Endodermal cell (in vitro differentiated cells): ENCODE results near the gene MAPK8. TPM values are rescaled to one million over a fixed set of nuclear protein-coding genes. Genes with fewer than 3 reads are reported as not detected.

ENCODE experiments used
- DNase-seq: peaks from one replicate; pipeline ENCODE4 v3.0.0-alpha.2; 2017
- H3K27ac ChIP-seq: 2 replicates; pipeline ENCODE4 v1.5.1; 2013; ENCODE audit warnings: mild to moderate bottlenecking, low read depth, low read length, moderate library complexity
- H3K27me3 ChIP-seq: 2 replicates; pipeline ENCODE4 v1.6.1; 2013; ENCODE audit warnings: mild to moderate bottlenecking, low read length, moderate library complexity; ENCODE audit not compliant: insufficient read depth, control insufficient read depth, poor library complexity, severe bottlenecking
- H3K36me3 ChIP-seq: 2 replicates; pipeline ENCODE4 v1.7.0; 2013; ENCODE audit warnings: mild to moderate bottlenecking, low read length, moderate library complexity; ENCODE audit not compliant: control insufficient read depth, insufficient read depth
- H3K4me1 ChIP-seq: one replicate; pipeline ENCODE4 v1.7.0; 2013; ENCODE audit warnings: low read length; ENCODE audit not compliant: control insufficient read depth, insufficient read depth
- H3K4me3 ChIP-seq: 2 replicates; pipeline ENCODE4 v1.5.1; 2013; ENCODE audit warnings: mild to moderate bottlenecking, low read length, moderate library complexity
- H3K9ac ChIP-seq: 2 replicates; pipeline ENCODE4 v1.6.1; 2013; ENCODE audit warnings: mild to moderate bottlenecking, low read length, moderate library complexity; ENCODE audit not compliant: poor library complexity, severe bottlenecking; ENCODE audit errors: extremely low read depth
- H3K9me3 ChIP-seq: 2 replicates; pipeline ENCODE4 v1.6.1; 2013; ENCODE audit warnings: mild to moderate bottlenecking, low read length, moderate library complexity; ENCODE audit not compliant: control insufficient read depth
- H3K27ac Mint-ChIP-seq: 2 replicates; pipeline ENCODE4 v1.8.0; 2020; ENCODE audit warnings: mixed read lengths
- H3K27me3 Mint-ChIP-seq: 2 replicates; pipeline ENCODE4 v1.8.0; 2021; ENCODE audit warnings: mild to moderate bottlenecking, mixed read lengths; ENCODE audit not compliant: insufficient read depth
- H3K36me3 Mint-ChIP-seq: 2 replicates; pipeline ENCODE4 v1.8.0; 2020; ENCODE audit warnings: low read depth, mixed read lengths
- H3K4me1 Mint-ChIP-seq: 2 replicates; pipeline ENCODE4 v1.8.0; 2020; ENCODE audit warnings: mixed read lengths
- H3K4me3 Mint-ChIP-seq: 2 replicates; pipeline ENCODE4 v1.8.0; 2020; ENCODE audit warnings: mild to moderate bottlenecking, moderate library complexity, mixed read lengths
- H3K9me3 Mint-ChIP-seq: 2 replicates; pipeline ENCODE4 v1.8.0; 2020; ENCODE audit warnings: mild to moderate bottlenecking, mixed read lengths
- WGBS, 2 experiments: methylation state at CpG; one replicate each; pipeline versions ENCODE4 v1.1.5 to v1.1.7; 2013; ENCODE audit warnings: missing lambda C conversion rate in 2 of 2, mixed read lengths in 1 of 2; ENCODE audit not compliant: insufficient coverage in 1 of 2, insufficient read length in 1 of 2; 5-methylcytosine and 5-hydroxymethylcytosine counted together
- total RNA-seq, 2 donors: library from RNA; stranded (reverse); fragmentation: NEBNext Ultra II Directional in 1 of 2; extraction: Animal tissue kit (Norgen Biotek cat#: 25700) in 1 of 2; gene quantifications; 2 replicates in 1 of 2; 3 replicates in 1 of 2; pipeline ENCODE4 v1.2.1, GENCODE V29; 2021
- TF ChIP-seq, protein P1 (sequence below): fragments of 200-600 bp; sonication (generic); conservative IDR thresholded peaks from 2 replicates; pipeline ENCODE4 v1.5.0; 2021; ENCODE audit warnings: antibody characterized with exemption, mild to moderate bottlenecking

MAPK8 gene
- total RNA-seq, 2 donors from 2014 or later = 84.2 to 146 TPM

DNA sequence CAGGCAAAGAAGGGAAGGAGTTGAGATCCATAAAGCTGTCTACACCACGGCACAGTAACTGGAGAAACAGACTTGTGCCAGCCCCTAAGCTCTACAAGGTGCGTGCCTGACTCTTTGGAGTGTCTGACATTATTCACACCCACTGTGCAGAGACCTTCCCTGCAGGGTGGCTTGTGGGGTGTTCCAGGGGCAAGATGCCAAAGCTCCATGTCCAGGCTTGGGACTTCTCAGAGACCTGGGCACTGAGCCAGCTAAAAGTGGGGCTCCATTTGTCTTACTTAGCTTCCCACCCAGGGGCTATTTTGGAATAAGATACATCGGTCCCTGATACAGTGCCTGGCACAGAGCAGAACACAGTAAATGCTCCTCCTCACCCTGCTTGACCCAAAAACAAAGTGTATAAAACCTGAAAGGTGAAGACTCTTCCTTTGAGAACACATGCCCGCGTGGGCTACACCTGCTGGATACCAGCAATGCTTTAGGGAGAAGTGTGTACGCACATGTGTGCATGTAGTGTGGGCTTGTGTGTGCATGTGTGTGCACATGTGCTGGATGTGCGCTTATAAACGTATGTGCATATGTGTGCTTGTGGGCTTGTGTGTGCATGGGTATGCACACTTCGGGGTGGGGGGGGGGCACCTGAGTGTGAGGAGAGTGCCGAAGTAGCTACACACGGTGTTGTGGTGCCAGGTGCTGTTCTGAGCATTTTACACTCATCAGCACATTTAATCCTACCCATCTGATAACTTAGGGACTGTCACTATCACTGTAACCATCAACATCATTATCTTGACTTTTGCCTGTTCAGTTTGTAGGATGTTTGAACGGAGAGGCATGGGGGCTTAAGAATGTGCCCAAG lies 155.4 kb downstream of the MAPK8 start:
- no peak overlapping the region for H3K27ac Mint-ChIP-seq
- peaks cover 11% of the 10 kb centered on the region for H3K4me1 Mint-ChIP-seq
- H3K27ac ChIP-seq = no peak overlapping the region
- TF ChIP-seq, protein P1, sequence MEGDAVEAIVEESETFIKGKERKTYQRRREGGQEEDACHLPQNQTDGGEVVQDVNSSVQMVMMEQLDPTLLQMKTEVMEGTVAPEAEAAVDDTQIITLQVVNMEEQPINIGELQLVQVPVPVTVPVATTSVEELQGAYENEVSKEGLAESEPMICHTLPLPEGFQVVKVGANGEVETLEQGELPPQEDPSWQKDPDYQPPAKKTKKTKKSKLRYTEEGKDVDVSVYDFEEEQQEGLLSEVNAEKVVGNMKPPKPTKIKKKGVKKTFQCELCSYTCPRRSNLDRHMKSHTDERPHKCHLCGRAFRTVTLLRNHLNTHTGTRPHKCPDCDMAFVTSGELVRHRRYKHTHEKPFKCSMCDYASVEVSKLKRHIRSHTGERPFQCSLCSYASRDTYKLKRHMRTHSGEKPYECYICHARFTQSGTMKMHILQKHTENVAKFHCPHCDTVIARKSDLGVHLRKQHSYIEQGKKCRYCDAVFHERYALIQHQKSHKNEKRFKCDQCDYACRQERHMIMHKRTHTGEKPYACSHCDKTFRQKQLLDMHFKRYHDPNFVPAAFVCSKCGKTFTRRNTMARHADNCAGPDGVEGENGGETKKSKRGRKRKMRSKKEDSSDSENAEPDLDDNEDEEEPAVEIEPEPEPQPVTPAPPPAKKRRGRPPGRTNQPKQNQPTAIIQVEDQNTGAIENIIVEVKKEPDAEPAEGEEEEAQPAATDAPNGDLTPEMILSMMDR = no peak
- H3K9me3 Mint-ChIP-seq = peaks cover 5% of the 10 kb centered on the region
- H3K36me3 Mint-ChIP-seq = no peaks in the 10 kb centered on the region
- 92 to 94% methylated on average over 4 to 12 of the region's 12 CpGs for WGBS, 2 experiments
- H3K9me3 ChIP-seq = peaks cover 8% of the 10 kb centered on the region
- H3K27me3 ChIP-seq = peaks cover 15% of the 10 kb centered on the region
- no peak overlapping the region for H3K4me3 ChIP-seq
- H3K9ac ChIP-seq = no peak overlapping the region
- no peaks in the 10 kb centered on the region for H3K36me3 ChIP-seq
- H3K27me3 Mint-ChIP-seq = peaks cover 5% of the 10 kb centered on the region
- no peak overlapping the region for H3K4me3 Mint-ChIP-seq
- DNase-seq = no peak
- no peaks in the 10 kb centered on the region for H3K4me1 ChIP-seq

DNA sequence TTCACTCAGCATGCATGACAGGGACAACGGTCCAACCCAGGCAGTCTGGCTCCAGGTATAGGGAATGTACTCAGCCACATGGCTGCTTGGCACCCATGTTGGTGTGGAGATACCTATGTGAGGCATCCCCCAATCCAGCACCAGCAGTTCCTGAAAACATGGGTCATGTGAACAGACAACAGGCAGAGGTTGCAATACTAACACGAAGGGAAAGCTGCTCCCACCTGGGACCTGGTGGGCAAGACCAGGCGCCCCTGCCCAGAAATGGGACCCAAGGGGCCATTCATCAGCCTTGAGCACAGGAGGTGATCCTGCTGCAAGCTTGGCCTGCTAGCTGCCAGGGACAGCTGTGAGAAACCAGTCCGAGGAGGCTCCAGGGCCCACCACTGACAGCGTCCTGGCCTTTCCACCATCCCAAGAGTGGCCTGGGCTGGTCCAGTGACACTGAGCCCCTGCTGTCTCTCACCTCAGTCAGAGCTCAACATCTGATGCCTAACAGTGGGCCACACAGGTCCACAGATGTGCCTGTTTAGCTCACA lies 156.1 kb downstream of the MAPK8 start:
- Histone ChIP-seq H3K4me1 (no peaks in the 10 kb centered on the region), H3K27me3 (peaks cover 18% of the 10 kb centered on the region), H3K27ac (no peak overlapping the region), H3K36me3 (no peaks in the 10 kb centered on the region), H3K9ac (no peak overlapping the region), H3K4me3 (no peak overlapping the region), H3K9me3 (peaks cover 8% of the 10 kb centered on the region)
- H3K36me3 Mint-ChIP-seq = no peaks in the 10 kb centered on the region
- peaks cover 5% of the 10 kb centered on the region for H3K9me3 Mint-ChIP-seq
- TF ChIP-seq, protein P1 = no peak
- peaks cover 14% of the 10 kb centered on the region for H3K4me1 Mint-ChIP-seq
- H3K27me3 Mint-ChIP-seq = peaks cover 5% of the 10 kb centered on the region
- H3K4me3 Mint-ChIP-seq = no peak overlapping the region
- no peak overlapping the region for H3K27ac Mint-ChIP-seq
- 88 to 89% methylated on average over 4 to 5 of the region's 5 CpGs for WGBS, 2 experiments
- peak; percentile 35 for DNase-seq

DNA sequence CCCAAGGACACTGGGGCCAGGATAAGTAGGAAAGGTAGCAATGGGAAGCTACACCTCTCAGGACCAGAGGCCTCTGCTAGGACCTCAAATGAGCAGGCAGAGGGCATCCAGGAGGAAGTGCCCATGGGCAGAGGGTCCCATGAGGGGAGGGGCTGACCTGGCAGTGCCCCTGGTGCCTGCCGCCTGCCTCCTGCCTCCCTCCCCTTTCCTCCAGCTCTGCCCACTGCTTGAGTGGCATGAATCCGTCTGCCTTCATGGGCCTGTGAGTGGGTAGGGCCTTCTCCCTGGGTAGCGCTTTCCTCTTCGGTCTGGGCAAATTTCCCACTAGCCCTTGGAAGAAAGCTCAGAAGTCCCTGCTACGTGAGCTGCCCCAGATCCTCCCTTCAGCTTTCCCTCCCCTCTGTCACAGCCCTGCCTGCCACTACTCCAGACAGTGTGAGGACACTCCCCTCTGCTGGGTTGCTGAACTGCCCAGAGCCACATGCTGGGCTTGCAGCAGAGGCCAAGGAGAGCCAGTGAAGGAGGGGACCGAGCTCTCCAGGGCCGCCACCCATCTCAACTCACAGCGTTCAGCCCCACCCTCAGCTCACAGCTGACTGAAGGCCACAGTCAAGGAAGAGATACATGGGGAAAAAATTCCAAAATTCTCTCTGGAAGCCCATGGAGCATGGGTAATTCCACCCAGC lies 157.0 kb downstream of the MAPK8 start:
- peaks cover 8% of the 10 kb centered on the region for H3K9me3 ChIP-seq
- no peak overlapping the region for H3K27ac Mint-ChIP-seq
- peak; percentile 79 for DNase-seq
- peaks cover 22% of the 10 kb centered on the region for H3K4me1 Mint-ChIP-seq
- H3K27me3 Mint-ChIP-seq = peaks cover 5% of the 10 kb centered on the region
- H3K9ac ChIP-seq = no peak overlapping the region
- peaks cover 5% of the 10 kb centered on the region for H3K9me3 Mint-ChIP-seq
- H3K27me3 ChIP-seq = peaks cover 18% of the 10 kb centered on the region
- H3K4me1 ChIP-seq = peaks cover 8% of the 10 kb centered on the region
- TF ChIP-seq, protein P1 = peak; percentile 37
- H3K36me3 Mint-ChIP-seq = no peaks in the 10 kb centered on the region
- no peaks in the 10 kb centered on the region for H3K36me3 ChIP-seq
- H3K27ac ChIP-seq = no peak overlapping the region
- no peak overlapping the region for H3K4me3 ChIP-seq
- WGBS, 2 experiments = 70 to 77% methylated on average over 4 to 8 of the region's 8 CpGs
- no peak overlapping the region for H3K4me3 Mint-ChIP-seq
